Tibial artery (tissue), 4 donors: ENCODE results near the gene PHF19.
A peak's percentile ranks its signal among the peaks of the same experiment; 100 is the strongest.

Source experiments
- DNase-seq, 2 donors: peaks; one replicate each; pipeline ENCODE4 v3.0.0-alpha.2; 2019
- H3K27ac ChIP-seq, 2 donors: fragments of 200-600 bp; sonication (generic) in 1 of 2; 1 replicate in 1 of 2; 2 replicates in 1 of 2; pipeline ENCODE4 v1.5.1; 2018 to 2019; ENCODE audit warnings: mild to moderate bottlenecking in 1 of 2
- H3K27me3 ChIP-seq, 2 donors: fragments of 200-600 bp; sonication (generic) in 1 of 2; one replicate each; pipeline versions ENCODE4 v1.5.1 to v1.6.0; 2016 to 2019
- H3K36me3 ChIP-seq, 3 donors: fragments of 200-600 bp; sonication (generic) in 2 of 3; one replicate each; pipeline ENCODE4 v1.5.1; 2016 to 2019; ENCODE audit warnings: mild to moderate bottlenecking in 2 of 3
- H3K4me1 ChIP-seq, 4 donors: fragments of 200-600 bp; sonication (generic) in 2 of 4; 1 replicate in 3 of 4; 2 replicates in 1 of 4; pipeline ENCODE4 v1.5.1; 2016 to 2019
- H3K4me3 ChIP-seq, 2 donors: fragments of 200-600 bp; sonication (generic) in 1 of 2; 1 replicate in 1 of 2; 2 replicates in 1 of 2; pipeline ENCODE4 v1.5.1; 2018 to 2019; ENCODE audit warnings: mild to moderate bottlenecking in 2 of 2
- H3K9me3 ChIP-seq, 3 donors: fragments of 200-600 bp; sonication (generic) in 1 of 3; one replicate each; pipeline ENCODE4 v1.5.1; 2016 to 2019
- intact Hi-C: fragments of 100-400 bp; cut with DNase I; formaldehyde crosslinking; loops from one replicate; pipeline ENCODE4 v1.15.0; 2023; ENCODE audit warnings: low total_unique reads
- TF ChIP-seq, protein P1 (sequence below), 2 experiments: fragments of 200-600 bp in 1 of 2; fragments of 450-650 bp in 1 of 2; IDR thresholded peaks; one replicate each; pipeline ENCODE4 v1.5.1; 2017 to 2019; ENCODE audit warnings: antibody characterized with exemption in 2 of 2, mild to moderate bottlenecking in 1 of 2, moderate library complexity in 1 of 2

The PHF19 gene

GRCh38 chr9:120894321-120895148 is 17.5 kb upstream of the PHF19 start:
- DNase-seq, result peak; percentile 62 to 82
- no peaks in the 10 kb centered on the region for H3K27me3 ChIP-seq
- H3K9me3 ChIP-seq, result no peaks in the 10 kb centered on the region
- peak overlapping the region; percentile 42 to 54 for H3K4me3 ChIP-seq
- intact Hi-C loops, result no loop called here
- TF ChIP-seq, protein P1, sequence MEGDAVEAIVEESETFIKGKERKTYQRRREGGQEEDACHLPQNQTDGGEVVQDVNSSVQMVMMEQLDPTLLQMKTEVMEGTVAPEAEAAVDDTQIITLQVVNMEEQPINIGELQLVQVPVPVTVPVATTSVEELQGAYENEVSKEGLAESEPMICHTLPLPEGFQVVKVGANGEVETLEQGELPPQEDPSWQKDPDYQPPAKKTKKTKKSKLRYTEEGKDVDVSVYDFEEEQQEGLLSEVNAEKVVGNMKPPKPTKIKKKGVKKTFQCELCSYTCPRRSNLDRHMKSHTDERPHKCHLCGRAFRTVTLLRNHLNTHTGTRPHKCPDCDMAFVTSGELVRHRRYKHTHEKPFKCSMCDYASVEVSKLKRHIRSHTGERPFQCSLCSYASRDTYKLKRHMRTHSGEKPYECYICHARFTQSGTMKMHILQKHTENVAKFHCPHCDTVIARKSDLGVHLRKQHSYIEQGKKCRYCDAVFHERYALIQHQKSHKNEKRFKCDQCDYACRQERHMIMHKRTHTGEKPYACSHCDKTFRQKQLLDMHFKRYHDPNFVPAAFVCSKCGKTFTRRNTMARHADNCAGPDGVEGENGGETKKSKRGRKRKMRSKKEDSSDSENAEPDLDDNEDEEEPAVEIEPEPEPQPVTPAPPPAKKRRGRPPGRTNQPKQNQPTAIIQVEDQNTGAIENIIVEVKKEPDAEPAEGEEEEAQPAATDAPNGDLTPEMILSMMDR (IDR thresholded peaks at IDR 0.05), result no peak
- H3K36me3 ChIP-seq, result no peaks in the 10 kb centered on the region
- peaks cover 0 to 44% (median 28%) of the 10 kb centered on the region in 4 donors for H3K4me1 ChIP-seq
- H3K27ac ChIP-seq, result peak overlapping the region; percentile 90 to 91

- H3K27ac ChIP-seq, result peak overlapping the region; percentile 90 to 91
- H3K4me1 ChIP-seq, result peaks cover 0 to 44% (median 28%) of the 10 kb centered on the region in 4 donors
- H3K27me3 ChIP-seq, result no peaks in the 10 kb centered on the region
- H3K4me3 ChIP-seq, result peak overlapping the region; percentile 42 to 54
- no peak for DNase-seq
- H3K9me3 ChIP-seq, result no peaks in the 10 kb centered on the region
- TF ChIP-seq, protein P1 (IDR thresholded peaks at IDR 0.05), result no peak
- no peaks in the 10 kb centered on the region for H3K36me3 ChIP-seq
- intact Hi-C loops, result no loop called here
Observed at GRCh38 chr9:120893611-120894307, 16.8 kb upstream of the PHF19 start.

DNA sequence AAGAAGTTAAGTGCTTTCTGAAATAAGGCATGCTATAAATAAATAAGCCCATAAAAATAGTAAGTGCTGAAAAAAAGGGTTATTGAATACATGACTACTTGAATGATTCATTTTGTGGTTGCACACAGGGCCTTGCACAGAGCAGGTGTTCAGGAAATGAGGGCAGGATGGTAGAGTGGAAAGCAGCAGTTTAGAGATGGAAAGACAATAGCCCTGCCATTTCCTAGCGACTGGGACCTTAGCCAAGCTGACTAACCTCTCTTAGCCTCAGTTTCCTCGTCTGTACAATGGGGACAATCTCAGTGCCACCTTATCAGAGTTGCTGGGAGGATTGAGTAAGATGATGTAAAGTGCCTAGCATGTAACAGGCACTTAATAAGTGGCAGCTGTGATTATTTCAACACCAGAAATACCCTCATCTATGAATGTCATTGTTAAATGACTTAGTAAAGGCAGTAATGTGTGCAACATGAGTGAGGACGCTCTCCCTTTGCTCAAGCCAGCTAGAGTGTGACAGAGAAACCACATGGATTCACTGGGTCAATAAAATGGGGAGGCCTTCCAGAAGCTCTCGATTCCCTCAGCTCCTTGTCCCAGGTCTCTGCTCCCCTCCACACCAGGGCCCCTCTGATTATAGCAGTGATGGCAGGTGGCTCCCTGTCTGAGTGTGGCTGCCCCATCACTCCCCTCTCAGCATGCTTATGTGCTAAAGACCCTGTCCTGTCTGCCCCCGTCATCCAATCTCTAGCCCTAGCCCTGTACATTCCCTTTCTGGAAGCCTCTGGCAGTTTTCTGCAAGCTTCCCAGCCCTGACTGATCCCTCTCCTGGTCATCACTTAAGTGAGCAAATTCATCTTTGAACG is 16.0 kb upstream of the PHF19 start:
- peaks cover 0 to 43% (median 28%) of the 10 kb centered on the region in 4 donors for H3K4me1 ChIP-seq
- TF ChIP-seq, protein P1 (IDR thresholded peaks at IDR 0.05), result no peak
- no peak overlapping the region for H3K4me3 ChIP-seq
- no peaks in the 10 kb centered on the region for H3K9me3 ChIP-seq
- peak overlapping the region; percentile 90 to 91 for H3K27ac ChIP-seq
- intact Hi-C loops, result no loop called here
- H3K36me3 ChIP-seq, result no peaks in the 10 kb centered on the region
- no peaks in the 10 kb centered on the region for H3K27me3 ChIP-seq
- DNase-seq, result no peak

DNA sequence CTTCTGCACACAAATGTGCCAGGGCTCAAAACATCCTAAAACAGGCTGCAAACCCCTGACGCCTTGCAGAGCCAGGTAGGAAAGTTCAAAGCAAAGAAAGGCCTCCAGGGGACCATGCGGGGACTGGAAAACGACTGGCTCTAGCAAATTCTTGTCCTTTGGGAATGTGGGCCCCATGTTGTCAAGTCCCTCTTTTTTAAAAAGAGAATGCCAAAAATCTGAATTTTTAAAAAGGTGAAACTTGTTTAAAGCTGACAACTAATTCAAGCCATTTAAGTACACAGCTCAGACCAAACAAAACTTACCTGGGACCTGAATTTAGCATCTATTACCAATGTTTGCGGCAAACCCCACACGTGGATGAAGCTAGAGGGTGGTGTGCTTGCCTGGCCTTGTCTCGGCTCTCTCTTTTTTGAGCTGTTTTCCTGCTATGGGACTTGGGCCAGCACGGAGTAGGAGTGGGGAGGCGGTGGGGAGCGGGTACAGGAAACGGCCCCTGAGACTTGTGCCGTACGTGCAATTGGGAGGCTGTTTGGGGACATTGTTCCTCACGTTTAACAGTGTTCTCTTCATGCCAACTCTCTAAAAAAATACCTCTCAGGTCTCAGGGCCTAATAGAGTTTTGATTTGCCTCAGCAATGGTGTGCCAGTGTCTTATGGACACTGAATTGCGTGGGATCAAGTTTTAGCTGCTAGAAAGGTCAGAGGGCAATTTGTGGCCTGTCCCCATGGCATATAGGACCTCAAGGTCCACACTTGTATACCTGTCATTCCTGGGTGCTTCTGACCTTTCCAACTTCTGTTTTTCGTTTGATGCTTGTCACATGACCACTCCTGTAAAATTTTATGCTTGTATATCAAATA is 15.1 kb upstream of the PHF19 start:
- no peaks in the 10 kb centered on the region for H3K36me3 ChIP-seq
- no peak overlapping the region for H3K4me3 ChIP-seq
- H3K27ac ChIP-seq, result peak overlapping the region; percentile 90 to 91
- no peaks in the 10 kb centered on the region for H3K27me3 ChIP-seq
- intact Hi-C loops, result no loop called here
- no peaks in the 10 kb centered on the region for H3K9me3 ChIP-seq
- no peak for DNase-seq
- TF ChIP-seq, protein P1 (IDR thresholded peaks at IDR 0.05), result no peak
- peaks cover 0 to 35% (median 22%) of the 10 kb centered on the region in 4 donors for H3K4me1 ChIP-seq
